GM12864 (cell line): ENCODE data around the gene SOX15.

Source experiments
- DNase-seq: peaks from one replicate; pipeline ENCODE4 v3.0.0-alpha.2; 2011; ENCODE audit warnings: low read depth
- H3K4me3 ChIP-seq: 2 replicates; pipeline ENCODE4 v1.5.1; 2011; ENCODE audit warnings: mild to moderate bottlenecking, low read depth, low read length, control low read depth
- CTCF ChIP-seq: IDR thresholded peaks from 2 replicates; pipeline ENCODE4 v1.5.1; 2011; ENCODE audit warnings: low read depth, mild to moderate bottlenecking, moderate library complexity, low read length, control low read depth, inconsistent platforms; ENCODE audit errors: missing control alignments

SOX15 gene

DNA sequence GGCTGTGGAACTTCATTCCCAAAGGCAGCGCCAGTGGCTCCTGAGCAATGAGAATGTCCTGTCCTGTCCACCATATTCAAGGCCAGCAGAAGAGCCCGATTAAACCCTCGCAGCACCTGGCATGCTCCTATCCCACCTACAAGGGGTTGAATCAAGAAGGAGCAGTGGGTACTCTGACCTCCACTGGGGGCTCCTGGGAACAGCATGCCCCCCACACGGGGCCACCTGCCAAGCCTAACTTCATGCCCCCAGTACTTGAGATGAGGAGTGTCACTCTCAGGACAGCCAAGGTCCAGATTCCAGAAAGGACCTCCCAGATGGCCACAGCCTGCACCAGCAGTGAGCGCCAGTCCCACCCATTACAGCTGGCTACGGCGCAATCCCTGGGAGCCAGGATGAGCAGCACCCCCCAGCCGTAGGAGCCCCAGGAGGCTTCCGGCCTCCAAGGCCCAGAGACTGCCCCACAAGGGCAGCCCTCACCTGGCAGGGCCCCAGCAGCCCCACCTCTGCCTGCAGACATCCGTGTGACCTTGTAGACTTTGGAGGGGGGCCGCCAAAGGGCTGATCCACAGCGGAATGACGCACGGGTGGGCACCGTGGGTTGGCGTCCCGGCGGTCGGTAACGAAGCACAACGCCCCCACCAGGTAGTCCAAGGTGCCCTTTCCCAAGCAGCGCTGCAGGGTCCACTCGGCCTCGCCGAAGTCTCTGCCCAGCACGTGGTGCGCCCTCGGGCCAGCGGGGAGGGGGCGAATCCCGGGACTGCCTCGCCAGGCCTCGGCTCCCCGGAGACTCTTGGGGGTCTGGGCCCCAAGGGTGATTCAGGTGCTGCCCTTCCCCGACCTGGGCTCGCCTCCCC lies 7.3 kb downstream of the SOX15 start:
- TF ChIP-seq CTCF: no peak
- H3K4me3 ChIP-seq: peak overlapping the region; percentile 75
- DNase-seq: no peak

DNA sequence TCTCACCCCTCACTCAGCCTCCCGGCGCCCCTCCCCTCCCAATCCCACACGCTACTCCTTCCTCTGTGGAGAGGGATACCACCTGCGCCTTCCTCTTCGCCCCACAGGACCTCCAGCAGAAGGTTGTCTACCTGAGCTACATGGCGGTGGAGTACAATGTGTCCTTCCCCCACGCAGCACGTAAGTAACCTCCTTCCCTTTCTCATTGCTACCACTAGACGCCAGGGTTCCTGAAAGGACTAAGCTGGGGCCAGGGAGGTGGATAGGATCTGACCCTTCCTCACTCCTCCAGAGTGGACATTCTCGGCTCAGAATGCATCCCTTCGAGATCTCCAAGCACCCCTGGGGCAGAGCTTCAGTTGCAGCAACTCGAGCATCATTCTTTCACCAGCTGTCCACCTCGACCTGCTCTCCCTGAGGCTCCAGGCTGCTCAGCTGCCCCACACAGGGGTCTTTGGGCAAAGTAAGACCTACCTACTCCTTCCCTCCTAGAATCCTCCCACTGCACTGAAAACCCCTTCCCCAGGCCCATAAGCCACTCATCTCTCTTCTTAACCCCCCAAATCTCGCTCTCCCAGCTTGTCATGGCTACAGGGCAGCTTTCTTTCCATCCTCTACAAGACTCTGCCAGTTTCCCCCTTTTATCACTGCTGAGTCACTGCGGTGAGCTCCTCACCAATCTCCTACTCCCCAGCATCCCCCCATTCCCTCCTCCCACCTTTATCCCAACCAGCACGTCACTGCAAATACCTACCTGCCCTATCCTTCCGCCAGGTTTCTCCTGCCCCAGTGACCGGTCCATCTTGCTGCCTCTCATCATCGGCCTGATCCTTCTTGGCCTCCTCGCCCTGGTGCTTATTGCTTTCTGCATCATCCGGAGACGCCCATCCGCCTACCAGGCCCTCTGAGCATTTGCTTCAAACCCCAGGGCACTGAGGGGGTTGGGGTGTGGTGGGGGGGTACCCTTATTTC lies 9.0 kb downstream of the SOX15 start:
- no peak for DNase-seq
- no peak overlapping the region for H3K4me3 ChIP-seq
- TF ChIP-seq CTCF: no peak

GRCh38 chr17:7579834-7580603 lies 9.9 kb downstream of the SOX15 start:
- no peak for DNase-seq
- H3K4me3 ChIP-seq: peak overlapping the region; percentile 5; the same call in 1 of the 2 replicates
- no peak for TF ChIP-seq CTCF

DNA sequence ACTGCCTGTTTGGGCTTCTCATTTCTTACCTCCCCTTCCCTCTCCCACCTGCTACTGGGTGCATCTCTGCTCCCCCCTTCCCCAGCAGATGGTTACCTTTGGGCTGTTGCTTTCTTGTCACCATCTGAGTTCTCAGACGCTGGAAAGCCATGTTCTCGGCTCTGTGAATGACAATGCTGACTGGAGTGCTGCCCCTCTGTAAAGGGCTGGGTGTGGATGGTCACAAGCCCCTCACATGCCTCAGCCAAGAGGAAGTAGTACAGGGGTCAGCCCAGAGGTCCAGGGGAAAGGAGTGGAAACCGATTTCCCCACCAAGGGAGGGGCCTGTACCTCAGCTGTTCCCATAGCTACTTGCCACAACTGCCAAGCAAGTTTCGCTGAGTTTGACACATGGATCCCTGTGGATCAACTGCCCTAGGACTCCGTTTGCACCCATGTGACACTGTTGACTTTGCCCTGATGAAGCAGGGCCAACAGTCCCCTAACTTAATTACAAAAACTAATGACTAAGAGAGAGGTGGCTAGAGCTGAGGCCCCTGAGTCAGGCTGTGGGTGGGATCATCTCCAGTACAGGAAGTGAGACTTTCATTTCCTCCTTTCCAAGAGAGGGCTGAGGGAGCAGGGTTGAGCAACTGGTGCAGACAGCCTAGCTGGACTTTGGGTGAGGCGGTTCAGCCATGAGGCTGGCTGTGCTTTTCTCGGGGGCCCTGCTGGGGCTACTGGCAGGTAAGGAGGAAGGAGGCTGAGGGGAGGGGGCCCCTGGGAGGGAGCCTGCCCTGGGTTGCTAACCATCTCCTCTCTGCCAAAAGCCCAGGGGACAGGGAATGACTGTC lies 10.7 kb downstream of the SOX15 start, which contains the start of gene CD68:
Gene CD68, plus strand, starts transcription at position 638 of the 833 bp plus-strand sequence. Its CDS starts 40 bp downstream, at position 678.
- no peak for TF ChIP-seq CTCF
- H3K4me3 ChIP-seq: peak within 1 kb of the TSS; percentile 5; the same call in 1 of the 2 replicates
- DNase-seq: peak; percentile 78

DNA sequence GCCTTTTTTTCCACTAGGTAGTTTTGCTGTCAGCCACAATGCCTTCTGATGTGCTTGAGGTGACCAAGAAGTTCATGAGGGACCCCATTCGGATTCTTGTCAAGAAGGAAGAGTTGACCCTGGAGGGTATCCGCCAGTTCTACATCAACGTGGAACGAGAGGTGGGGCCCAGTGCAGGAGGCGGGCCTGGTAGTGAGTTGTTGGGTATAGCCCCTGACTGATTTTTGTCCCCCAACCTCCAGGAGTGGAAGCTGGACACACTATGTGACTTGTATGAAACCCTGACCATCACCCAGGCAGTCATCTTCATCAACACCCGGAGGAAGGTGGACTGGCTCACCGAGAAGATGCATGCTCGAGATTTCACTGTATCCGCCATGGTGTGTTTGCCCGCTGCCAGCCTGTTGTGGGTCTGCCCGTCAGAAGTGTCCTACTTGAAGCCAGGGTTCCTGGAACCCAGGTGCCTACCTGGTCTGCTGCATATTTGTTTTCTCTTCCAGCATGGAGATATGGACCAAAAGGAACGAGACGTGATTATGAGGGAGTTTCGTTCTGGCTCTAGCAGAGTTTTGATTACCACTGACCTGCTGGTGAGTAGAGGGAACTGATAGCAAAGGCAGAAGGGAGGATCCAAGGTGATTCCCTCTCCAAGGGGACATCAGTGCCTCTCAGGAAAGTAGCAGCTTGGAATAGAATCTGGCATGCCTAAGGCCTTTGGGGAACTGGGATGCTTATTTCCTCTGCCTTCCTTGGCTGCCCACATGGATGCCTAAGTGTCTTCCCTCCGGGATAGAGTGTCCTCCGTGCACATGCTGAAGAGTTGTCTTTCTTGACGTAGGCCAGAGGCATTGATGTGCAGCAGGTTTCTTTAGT lies 12.3 kb downstream of the SOX15 start:
- TF ChIP-seq CTCF: no peak
- no peak for DNase-seq
- no peak overlapping the region for H3K4me3 ChIP-seq
